HEK293 (cell line): ENCODE measurements around the gene B4GALT2.
A peak's percentile ranks its signal among the peaks of the same experiment; 100 is the strongest.

Experiments
- BCL11A ChIP-seq: fragments of 450-650 bp; formaldehyde crosslinking; IDR thresholded peaks from 2 replicates; pipeline ENCODE4 v1.5.1; 2016; ENCODE audit warnings: low read depth, missing biosample characterization, missing genetic modification characterization
- EGR2 ChIP-seq: fragments of 450-650 bp; formaldehyde crosslinking; IDR thresholded peaks from 2 replicates; pipeline ENCODE4 v1.5.1; 2016; ENCODE audit warnings: low read depth, missing biosample characterization, missing genetic modification characterization
- GLIS2 ChIP-seq: fragments of 450-650 bp; formaldehyde crosslinking; IDR thresholded peaks from 2 replicates; pipeline ENCODE4 v1.5.1; 2016; ENCODE audit warnings: missing biosample characterization, missing genetic modification characterization
- HIC1 ChIP-seq: fragments of 450-650 bp; formaldehyde crosslinking; IDR thresholded peaks from 2 replicates; pipeline ENCODE4 v1.5.1; 2016; ENCODE audit warnings: missing biosample characterization, missing genetic modification characterization
- HOXC10 ChIP-seq: sonication (generic); formaldehyde crosslinking; IDR thresholded peaks from 2 replicates; pipeline ENCODE4 v1.8.1; 2023; ENCODE audit warnings: mild to moderate bottlenecking, missing genetic modification reagents
- INSM2 ChIP-seq: fragments of 450-650 bp; formaldehyde crosslinking; IDR thresholded peaks from 2 replicates; pipeline ENCODE4 v1.5.1; 2016; ENCODE audit warnings: missing biosample characterization, missing genetic modification characterization
- MZF1 ChIP-seq: fragments of 450-650 bp; formaldehyde crosslinking; IDR thresholded peaks from 2 replicates; pipeline ENCODE4 v1.5.1; 2017; ENCODE audit warnings: missing biosample characterization, missing genetic modification characterization, borderline replicate concordance
- TRIM28 ChIP-seq: IDR thresholded peaks from 2 replicates; pipeline ENCODE4 v1.6.1; 2011; ENCODE audit warnings: low read length, control low read depth, borderline replicate concordance
- ZBTB21 ChIP-seq: fragments of 450-650 bp; formaldehyde crosslinking; IDR thresholded peaks from 2 replicates; pipeline ENCODE4 v1.5.1; 2017; ENCODE audit warnings: missing biosample characterization, missing genetic modification characterization
- ZBTB26 ChIP-seq: fragments of 450-650 bp; formaldehyde crosslinking; optimal IDR thresholded peaks from 2 replicates; pipeline ENCODE3; 2016; ENCODE audit warnings: missing biosample characterization, mild to moderate bottlenecking, missing genetic modification characterization
- ZEB2 ChIP-seq: fragments of 450-650 bp; formaldehyde crosslinking; IDR thresholded peaks from 2 replicates; pipeline ENCODE4 v1.5.1; 2016; ENCODE audit warnings: missing biosample characterization, missing genetic modification characterization
- ZFP69B ChIP-seq: fragments of 450-650 bp; formaldehyde crosslinking; IDR thresholded peaks from 2 replicates; pipeline ENCODE4 v1.5.1; 2016; ENCODE audit warnings: missing biosample characterization, missing genetic modification characterization
- ZNF121 ChIP-seq: fragments of 450-650 bp; formaldehyde crosslinking; IDR thresholded peaks from 2 replicates; pipeline ENCODE4 v1.5.1; 2016; ENCODE audit warnings: missing biosample characterization, missing genetic modification characterization
- ZNF18 ChIP-seq: fragments of 450-650 bp; formaldehyde crosslinking; IDR thresholded peaks from 2 replicates; pipeline ENCODE4 v1.5.1; 2016; ENCODE audit warnings: missing biosample characterization, missing genetic modification characterization
- ZNF2 ChIP-seq: fragments of 450-650 bp; formaldehyde crosslinking; IDR thresholded peaks from 2 replicates; pipeline ENCODE4 v1.5.1; 2016; ENCODE audit warnings: missing biosample characterization, missing genetic modification characterization
- ZNF211 ChIP-seq: fragments of 450-650 bp; formaldehyde crosslinking; IDR thresholded peaks from 2 replicates; pipeline ENCODE4 v1.5.1; 2016; ENCODE audit warnings: low read depth, missing biosample characterization, missing genetic modification characterization
- ZNF354C ChIP-seq: fragments of 450-650 bp; formaldehyde crosslinking; IDR thresholded peaks from 2 replicates; pipeline ENCODE4 v1.5.1; 2016; ENCODE audit warnings: missing biosample characterization, missing genetic modification characterization, low read depth, borderline replicate concordance
- ZNF394 ChIP-seq: fragments of 450-650 bp; formaldehyde crosslinking; IDR thresholded peaks from 2 replicates; pipeline ENCODE4 v1.5.1; 2016; ENCODE audit warnings: missing biosample characterization, missing genetic modification characterization, mild to moderate bottlenecking, moderate library complexity, borderline replicate concordance
- ZNF398 ChIP-seq: fragments of 450-650 bp; formaldehyde crosslinking; IDR thresholded peaks from 2 replicates; pipeline ENCODE4 v1.5.1; 2017; ENCODE audit warnings: missing biosample characterization, missing genetic modification characterization
- ZNF510 ChIP-seq: fragments of 450-650 bp; formaldehyde crosslinking; IDR thresholded peaks from 2 replicates; pipeline ENCODE4 v1.5.1; 2018; ENCODE audit warnings: mild to moderate bottlenecking, missing genetic modification characterization, missing biosample characterization; ENCODE audit not compliant: insufficient replicate concordance
- ZNF529 ChIP-seq: fragments of 450-650 bp; formaldehyde crosslinking; IDR thresholded peaks from 2 replicates; pipeline ENCODE4 v1.5.1; 2017; ENCODE audit warnings: missing genetic modification characterization, missing biosample characterization; ENCODE audit not compliant: insufficient replicate concordance
- ZNF558 ChIP-seq: fragments of 450-650 bp; formaldehyde crosslinking; IDR thresholded peaks from 2 replicates; pipeline ENCODE4 v1.5.1; 2016; ENCODE audit warnings: missing biosample characterization, missing genetic modification characterization
- ZNF580 ChIP-seq: fragments of 450-650 bp; formaldehyde crosslinking; IDR thresholded peaks from 2 replicates; pipeline ENCODE4 v1.5.1; 2016; ENCODE audit warnings: missing biosample characterization, missing genetic modification characterization
- ZNF654 ChIP-seq: fragments of 450-650 bp; formaldehyde crosslinking; IDR thresholded peaks from 2 replicates; pipeline ENCODE4 v1.5.1; 2016; ENCODE audit warnings: low read depth, missing biosample characterization, missing genetic modification characterization
- ZNF660 ChIP-seq: fragments of 450-650 bp; IDR thresholded peaks from 2 replicates; pipeline ENCODE4 v1.5.1; 2018; ENCODE audit warnings: missing biosample characterization, mild to moderate bottlenecking, missing genetic modification characterization
- ZNF670 ChIP-seq: fragments of 450-650 bp; formaldehyde crosslinking; IDR thresholded peaks from 2 replicates; pipeline ENCODE4 v1.5.1; 2016; ENCODE audit warnings: missing biosample characterization, missing genetic modification characterization, low read depth
- ZNF785 ChIP-seq: fragments of 450-650 bp; formaldehyde crosslinking; IDR thresholded peaks from 2 replicates; pipeline ENCODE4 v1.5.1; 2016; ENCODE audit warnings: missing biosample characterization, missing genetic modification characterization
- ZNF843 ChIP-seq: fragments of 450-650 bp; formaldehyde crosslinking; IDR thresholded peaks from 2 replicates; pipeline ENCODE4 v1.5.1; 2016; ENCODE audit warnings: missing biosample characterization, missing genetic modification characterization

The B4GALT2 gene

GRCh38 chr1:43958351-43959255, 20.4 kb upstream of the B4GALT2 start (continued):
- TF ChIP-seq ZNF785 (tag by site-specific recombination) (no peak), TRIM28 (no peak), ZNF654 (no peak), HIC1 (peak; percentile 81), ZNF354C (no peak), EGR2 (peak; percentile 98), ZNF18 (tag by site-specific recombination) (no peak), ZFP69B (tag by site-specific recombination) (peak; percentile 45; the same call in 1 of the 2 replicates), ZNF843 (peak; percentile 75), ZNF510 (tag by site-specific recombination) (no peak), ZNF2 (no peak), ZNF121 (tag by site-specific recombination) (no peak), GLIS2 (tag by site-specific recombination) (no peak), BCL11A (tag by site-specific recombination) (no peak), ZNF211 (tag by site-specific recombination) (no peak), HOXC10 (CRISPR knock-in tag) (no peak), ZEB2 (peak; percentile 87), ZBTB21 (tag by site-specific recombination) (peak; percentile 95), ZNF670 (tag by site-specific recombination) (no peak), ZNF394 (tag by site-specific recombination) (0 out of 2 replicates have a peak, but pooled peaks have one; percentile 17), INSM2 (tag by site-specific recombination) (peak; percentile 81), ZBTB26 (tag by site-specific recombination) (no peak), ZNF398 (tag by site-specific recombination) (peak; percentile 45; the same call in 1 of the 2 replicates), MZF1 (no peak), ZNF558 (tag by site-specific recombination) (peak; percentile 76), ZNF580 (no peak), ZNF660 (0 out of 2 replicates have a peak, but pooled peaks have one; percentile 35), ZNF529 (tag by site-specific recombination) (no peak)
